HG02840 (cell line): ENCODE results near the gene COL5A2.

Experiments used
- ATAC-seq: cut with Tn5 transposase; IDR thresholded peaks from one replicate; pipeline ENCODE4 v1.9.1; 2021; ENCODE audit warnings: mild to moderate bottlenecking, moderate library complexity, moderate number of reproducible peaks; ENCODE audit not compliant: unreplicated experiment, low FRiP score

The COL5A2 gene

DNA sequence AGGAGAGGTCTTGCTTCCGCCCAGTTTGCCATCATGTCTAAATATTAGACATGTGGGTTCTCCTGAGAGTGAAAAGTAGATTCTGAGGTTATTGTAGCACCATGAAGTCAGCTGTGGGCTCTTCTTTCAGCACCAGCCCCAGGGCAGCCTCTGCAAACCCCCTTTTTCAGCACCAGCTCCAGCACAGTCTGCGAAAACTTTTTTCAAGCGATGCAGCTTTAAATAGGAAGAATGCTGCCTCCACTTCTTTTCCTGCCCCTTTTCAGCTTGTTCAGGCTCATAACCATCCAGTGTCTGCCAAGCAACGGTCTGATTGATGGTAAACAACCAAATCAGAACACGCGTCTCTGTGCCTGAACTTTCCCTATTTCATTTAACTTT, at the start of gene COL5A2:
Gene COL5A2, minus strand, starts transcription at position 192 of the 381 bp plus-strand sequence. Its CDS starts 157 bp downstream, at position 35.
- no peak for ATAC-seq

DNA sequence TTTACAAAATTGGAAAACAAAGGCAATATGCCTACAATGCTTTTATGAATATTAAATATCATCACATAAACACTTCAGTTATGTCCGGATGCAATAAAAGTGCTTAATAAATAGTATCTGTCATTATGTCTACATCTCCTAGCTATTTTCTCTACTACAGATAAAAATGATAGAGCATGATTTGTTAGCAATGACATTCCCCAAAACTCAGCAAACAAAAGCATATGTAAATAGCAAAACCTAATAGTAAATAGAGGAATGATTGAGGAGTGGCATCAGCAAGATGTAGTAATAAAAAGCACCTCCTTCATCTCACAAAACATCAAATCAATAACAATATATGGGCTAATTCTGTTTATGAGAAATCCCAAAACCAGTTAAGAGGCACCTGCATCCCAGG, 46.5 kb upstream of the COL5A2 start:
- ATAC-seq, result no peak

DNA sequence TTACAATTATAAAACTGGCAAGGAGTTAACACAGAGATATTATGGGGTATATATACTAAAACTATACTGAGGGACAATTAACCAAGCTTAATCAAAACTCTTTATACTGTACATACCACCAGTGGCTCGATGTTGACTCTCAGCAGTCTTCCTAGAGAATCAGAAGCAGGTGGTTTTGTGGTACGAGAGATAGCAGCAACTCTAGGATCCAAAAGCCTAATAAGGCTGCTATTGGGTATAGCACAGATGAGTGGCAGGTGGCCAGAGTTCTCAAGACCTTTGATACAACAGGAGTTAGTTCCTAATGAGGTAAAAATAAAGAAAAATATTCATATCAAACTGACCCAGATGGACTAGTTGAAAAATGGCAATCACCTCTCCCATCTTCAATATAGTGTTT, 45.5 kb upstream of the COL5A2 start:
- no peak for ATAC-seq

DNA sequence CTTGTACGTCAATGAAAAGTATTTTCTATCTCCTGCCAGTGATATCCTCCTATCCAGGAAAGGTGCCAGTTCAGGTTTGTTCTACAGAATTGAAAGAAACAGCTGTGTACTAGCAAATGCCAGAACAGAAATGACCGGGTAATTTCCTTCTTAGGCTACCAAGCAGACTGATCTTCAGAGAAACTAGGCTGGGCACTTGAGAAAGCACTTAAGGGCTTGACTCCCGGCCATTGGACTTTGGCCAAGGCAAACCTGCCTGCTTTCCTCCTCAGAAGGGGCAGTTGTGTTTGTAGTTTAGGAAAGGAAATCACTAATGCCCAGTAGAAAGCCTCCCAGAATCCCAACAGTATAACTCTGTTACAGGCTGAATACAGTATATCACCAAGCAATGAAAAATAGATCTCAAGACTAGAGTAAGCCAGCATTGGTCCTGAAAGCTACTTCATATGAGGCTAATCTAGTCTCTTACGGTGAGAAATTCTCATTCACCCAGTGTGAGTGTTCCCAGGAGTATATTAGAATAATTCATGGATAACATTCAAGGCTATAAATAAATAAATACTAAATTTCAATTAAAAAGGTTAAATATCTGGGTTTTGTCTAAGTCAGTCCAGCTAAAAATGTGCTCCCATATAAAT, 43.0 kb upstream of the COL5A2 start:
- ATAC-seq, result no peak

DNA sequence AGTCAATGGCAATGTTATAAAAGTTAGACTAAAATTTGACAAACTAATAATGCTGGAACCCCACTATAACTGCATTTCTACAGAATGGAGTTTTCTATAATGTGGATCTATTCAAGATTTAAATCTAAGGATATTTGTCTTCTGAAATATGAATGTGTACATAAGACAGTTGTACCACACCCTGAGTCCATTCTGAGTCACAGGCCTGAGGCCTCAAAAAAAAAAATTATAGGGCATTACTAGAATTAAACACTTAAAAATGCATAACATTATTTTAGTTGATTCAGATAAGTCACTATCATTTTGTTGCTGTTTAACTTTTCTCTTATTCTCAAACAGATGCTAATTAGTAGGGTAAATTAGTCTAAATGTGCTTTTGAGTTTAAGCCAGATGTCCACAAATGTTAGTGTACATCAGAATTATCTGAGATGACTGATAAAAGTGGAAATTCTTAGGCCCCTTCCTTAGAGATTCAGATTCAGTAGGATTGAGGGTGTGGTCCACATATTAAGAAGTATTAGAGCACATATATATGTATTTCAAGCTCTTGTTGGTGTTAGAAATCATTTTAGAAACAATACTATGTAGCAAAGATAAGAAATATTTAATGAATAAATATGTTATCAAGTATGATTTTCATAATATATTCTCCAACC, 42.4 kb upstream of the COL5A2 start:
- no peak for ATAC-seq

DNA sequence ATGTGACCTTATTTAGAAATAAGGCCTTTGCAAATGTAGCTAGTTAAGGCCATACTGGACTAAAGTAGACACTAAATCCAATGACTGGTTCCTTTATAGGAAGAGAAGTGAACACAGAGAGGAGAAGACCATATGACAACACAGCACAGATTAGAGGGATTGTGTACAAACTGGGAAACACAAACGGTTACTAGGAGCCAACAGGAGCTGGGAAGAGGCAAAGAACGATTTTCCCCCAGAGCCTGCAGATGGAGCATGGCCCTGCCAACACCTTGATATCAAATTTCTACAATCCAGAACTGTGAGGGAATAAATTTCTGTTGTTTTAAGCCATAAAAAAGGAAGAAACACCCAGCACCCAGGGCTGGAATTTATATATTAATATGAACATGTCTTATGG, 38.7 kb upstream of the COL5A2 start:
- ATAC-seq, result no peak

DNA sequence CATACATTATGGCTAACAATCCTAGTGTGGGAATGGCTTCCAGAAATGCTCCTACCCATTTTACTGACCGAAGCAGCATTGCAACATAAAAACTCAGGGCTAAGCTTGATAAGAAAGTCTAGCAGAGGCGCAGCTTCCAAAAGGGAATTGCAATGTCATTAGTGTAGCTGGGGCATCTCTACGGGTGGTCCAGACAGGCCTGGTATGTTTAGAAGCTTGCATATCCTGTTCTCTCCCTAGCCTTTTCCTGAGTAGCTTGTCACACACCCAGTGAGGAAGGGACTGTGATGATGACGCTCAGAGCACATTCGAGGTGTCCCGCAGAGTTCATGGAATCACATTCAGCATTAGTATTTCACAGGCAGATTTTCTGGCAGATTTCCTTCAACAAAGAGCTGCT, 38.0 kb upstream of the COL5A2 start:
- ATAC-seq, result no peak

DNA sequence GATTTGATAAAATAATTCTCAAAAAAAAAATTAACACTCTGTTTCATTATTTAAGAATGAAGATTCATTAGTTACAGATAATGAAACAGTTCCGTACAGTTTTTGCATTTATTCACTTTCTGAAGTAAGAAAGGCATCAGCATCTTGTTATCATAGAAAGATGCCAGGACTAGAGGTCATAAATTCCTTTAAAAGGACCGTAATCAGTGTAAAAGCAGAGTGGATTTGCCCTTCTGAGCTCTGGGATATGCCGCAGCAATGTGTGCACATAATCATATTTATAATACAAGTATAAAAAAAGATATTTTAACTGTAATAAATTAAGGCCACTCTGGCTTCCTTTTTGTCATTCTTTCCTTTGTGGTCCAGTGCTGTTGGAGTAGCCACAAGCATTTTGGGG, 37.5 kb upstream of the COL5A2 start:
- no peak for ATAC-seq

DNA sequence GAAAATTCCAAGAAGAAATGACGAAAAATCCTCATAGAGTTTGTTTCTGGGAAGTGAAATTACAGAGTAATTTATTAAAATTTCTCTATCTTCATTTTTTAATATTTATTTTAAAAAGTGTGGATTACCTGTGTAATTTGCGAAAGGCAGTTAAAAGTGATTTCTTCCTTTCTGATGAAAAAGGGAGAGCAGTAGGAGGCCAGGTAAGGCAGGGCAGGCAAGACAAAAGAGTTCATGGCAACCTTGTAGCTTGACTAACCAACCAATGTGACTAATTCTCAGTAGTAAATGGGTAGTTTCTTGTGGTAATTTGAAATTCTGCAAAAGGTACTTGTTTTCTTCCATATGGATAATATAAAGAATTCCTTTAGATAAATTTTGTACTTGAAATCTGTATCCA, 34.9 kb upstream of the COL5A2 start:
- no peak for ATAC-seq

DNA sequence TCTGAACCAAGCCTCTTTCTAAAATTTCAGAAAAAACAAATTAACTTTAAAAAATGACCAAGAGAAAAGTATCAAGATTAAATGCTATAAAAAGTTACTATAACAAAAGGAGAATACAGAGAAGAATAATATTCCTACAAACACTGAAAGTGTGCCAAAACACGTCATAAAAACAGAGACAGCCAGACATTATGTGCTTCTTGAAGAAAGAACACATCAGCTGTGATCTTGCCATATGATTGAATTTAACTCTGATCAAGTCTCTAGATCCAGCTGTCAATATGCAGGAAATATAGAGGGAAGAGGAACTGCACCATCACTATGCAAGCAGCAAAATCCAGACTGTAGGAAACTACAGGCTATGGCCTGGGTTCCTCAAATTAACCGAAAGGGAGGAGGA, 33.7 kb upstream of the COL5A2 start:
- ATAC-seq, result no peak

DNA sequence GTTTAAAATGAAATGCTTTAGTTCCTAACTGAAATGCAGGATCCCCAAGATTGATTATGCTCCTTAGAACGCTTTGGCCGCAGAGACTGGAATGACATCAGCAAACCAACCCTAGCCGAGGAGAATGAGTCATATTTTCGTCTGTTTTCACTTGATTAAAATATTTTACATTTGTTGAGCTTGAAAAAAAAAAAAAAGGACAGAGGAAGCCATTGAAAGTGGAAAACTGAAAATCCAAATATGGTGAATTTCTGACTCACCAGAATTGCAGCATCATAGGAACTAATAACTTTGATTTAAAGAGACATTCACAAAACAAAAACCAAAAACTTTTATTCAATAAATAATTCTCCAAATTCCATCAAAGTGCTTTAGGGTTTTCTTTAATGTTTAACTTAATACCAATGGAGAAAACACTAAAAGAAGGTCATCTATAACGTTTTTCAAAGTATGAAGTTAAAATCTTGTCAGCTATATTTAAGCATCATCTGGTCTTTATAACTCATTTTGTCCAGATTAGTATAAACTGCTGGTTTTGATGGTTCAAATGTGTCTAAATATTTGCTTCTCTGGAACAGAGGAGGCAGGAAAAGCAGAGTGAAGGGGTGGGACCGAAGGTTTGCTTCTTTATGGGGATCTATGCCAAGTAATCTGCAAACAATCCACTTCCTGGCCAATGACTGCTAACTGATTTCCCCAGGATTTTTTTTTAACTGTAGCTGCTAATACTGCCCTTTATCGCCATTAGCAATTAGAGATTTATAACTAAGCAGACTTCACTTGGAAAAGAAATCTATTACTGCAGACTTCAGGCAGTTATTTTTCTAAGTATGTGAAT, 30.9 kb upstream of the COL5A2 start:
- no peak for ATAC-seq

DNA sequence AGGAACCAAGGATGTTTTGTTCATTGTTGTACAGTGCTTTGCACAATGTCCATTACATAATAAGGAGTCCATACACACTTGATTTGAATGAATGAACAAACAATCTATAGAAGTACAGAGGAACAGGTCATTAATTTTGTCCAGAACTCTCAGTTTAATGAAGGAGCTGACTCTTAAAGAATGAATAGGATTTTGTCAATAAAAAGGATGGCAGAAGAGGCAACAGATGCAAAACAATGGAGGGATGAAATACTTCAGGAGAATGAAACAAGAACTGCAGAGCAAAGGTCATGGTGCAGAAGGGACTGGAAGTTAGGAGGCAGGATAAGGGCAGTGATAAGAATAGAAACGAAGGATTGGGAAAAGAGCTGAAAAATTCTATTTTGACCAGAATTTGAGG, 28.7 kb upstream of the COL5A2 start:
- no peak for ATAC-seq

DNA sequence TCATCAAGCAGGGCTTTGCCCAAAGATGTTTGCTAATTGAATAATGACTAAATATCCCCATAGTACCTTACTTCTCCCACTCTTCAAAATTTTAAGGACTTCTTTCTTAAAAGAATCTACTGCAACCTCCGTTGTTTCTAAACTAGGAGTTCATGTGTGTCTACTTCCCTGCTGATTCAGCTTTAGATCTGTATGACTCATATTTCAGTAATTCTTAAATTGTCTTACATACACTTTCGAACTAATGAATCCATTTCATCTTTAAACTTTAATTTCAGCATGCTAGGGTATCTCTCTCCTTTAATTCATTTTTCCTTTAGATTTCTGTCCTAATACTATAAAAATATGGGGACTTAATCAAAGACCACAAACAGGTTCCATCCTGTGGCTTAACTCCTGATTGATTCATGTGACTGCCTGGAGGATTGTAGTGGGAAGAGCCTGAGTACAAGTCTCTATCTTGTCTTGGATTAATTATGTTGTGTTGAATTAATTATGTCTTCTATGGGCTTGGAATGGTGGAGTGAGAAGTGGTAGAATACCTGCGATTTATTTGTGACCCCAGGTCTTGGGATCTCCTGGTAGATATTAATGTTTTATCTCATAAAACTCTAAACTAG, 24.9 kb upstream of the COL5A2 start:
- no peak for ATAC-seq

DNA sequence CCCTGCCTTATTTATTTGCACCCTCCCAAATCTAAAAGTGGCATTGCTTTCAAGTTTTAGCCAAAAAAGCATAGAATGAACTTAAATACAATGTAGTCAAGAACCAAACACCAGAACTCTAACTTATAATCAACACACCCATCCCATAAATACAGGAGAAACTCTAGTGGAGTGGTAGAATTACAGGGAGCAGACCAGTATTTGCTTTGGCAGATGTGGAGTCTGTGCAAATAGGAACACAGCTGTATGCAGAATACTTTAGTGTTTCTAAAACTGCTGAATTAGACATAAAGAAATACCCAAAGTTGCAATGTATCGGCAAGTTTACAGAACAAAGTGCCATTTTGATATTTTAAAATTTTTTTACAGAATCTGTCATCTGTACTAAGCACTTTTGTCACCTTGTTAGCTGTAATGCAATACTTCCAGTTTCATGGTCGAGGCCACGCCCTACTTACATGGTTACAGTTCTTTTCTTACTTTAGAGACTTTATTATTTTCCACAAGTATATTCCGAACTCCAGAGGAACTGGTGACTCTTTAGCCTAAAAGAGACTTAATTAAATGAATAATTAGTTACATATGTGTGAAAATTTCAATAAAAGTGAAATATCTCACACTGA, 23.7 kb upstream of the COL5A2 start:
- ATAC-seq, result no peak

DNA sequence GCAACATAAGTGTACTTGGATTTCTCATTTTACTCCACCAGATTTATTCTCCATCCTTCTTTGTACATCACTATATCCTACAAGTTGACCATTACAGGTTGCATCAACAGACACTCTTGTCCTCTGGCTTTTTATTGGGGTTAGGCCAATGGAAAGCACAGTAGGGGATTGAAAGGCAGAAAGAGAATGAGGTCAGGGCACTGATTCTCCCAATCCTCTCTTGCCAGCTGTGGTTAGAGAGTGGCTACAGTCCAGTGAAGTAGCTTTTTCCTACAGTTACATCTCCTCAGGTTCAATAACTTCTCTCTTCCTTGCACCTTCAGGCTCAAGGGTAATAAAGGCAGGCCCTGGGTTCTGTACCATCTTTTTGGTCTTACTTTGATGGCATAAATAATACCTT, 20.2 kb upstream of the COL5A2 start:
- no peak for ATAC-seq

DNA sequence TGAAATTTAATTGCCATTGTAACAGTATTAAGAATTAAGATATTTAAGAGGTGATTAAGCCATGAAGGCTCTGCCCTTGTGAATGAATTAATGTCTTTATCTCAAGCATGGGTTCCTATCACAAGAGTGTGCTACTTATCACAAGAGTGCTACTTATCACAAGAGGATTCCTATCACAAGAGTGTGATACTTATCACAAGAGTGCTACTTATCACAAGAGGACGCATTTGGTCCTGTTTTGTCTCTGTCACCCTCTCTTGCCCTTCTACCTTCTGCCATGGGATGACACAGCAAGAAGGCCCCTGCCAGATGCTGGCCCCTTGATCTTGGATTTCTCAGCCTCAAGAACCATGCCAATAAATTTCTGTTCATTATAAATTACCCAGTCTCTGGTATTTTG, 13.2 kb upstream of the COL5A2 start:
- no peak for ATAC-seq

DNA sequence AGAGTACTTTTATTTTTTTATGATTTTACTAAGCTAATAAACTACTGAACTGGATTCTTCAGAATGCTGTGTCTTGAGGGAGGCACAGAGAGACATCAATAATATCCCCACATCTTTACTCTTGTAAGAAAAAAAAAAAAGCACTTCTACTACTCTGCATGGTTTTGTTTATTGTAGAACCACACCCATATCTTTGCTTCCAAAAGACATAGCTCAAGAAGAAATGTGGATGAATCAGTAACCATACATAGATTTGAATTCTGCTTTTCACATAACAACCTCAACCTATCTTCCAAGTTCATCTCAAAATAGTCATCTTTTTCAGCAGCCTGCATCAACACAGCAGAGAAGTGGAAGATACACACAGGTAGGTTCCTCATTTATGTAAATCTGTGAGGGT, 12.2 kb upstream of the COL5A2 start:
- no peak for ATAC-seq

DNA sequence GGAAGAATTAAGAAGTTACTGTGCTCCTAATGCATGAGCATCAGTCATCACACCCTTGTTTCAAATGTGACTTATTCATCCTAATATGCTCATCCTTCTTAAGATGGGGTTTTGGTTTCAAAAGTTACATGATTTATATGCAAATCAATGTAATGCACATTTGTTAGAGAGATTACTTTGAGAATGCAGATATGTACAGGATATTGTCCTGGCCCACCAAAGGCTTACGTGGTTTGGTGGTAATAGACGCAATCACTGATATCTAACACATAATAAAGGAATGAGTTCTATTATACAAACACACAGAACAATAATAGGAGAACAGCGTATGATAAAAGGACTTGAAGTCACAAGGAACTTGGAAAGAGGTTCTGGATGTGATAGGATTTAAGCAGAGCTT, 11.1 kb upstream of the COL5A2 start:
- no peak for ATAC-seq

DNA sequence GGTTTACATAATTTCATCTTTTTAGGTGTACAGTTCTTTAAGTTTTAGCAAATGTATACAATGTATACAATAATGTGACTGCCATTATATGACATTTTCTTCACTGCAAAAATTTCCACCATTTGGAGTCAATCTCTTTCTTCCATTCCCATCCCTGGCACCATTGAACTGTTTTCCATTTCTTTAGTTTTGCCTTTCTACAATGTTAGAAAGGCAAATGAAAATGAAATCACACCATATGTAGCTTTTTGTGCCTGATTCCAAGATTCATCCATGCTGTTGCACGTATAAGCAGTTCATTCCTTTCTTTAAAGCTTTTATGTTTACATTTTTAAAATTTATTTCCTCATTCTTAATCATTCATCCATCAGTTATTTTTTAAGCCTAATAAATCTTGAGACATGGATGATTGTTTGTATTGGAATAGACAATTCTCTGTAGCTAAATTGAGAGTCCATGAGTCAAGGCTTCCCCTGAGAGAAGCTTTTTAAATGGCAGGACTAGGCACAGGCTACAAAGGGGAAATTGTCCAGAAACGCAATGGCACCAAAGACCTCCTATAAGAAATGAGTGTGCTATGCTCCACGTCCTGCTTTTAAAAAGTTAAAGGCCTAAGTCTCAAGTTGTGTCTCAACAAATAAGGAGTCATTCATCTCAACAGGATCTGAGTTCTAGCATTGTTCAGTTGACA, 8.7 kb upstream of the COL5A2 start:
- ATAC-seq, result no peak

DNA sequence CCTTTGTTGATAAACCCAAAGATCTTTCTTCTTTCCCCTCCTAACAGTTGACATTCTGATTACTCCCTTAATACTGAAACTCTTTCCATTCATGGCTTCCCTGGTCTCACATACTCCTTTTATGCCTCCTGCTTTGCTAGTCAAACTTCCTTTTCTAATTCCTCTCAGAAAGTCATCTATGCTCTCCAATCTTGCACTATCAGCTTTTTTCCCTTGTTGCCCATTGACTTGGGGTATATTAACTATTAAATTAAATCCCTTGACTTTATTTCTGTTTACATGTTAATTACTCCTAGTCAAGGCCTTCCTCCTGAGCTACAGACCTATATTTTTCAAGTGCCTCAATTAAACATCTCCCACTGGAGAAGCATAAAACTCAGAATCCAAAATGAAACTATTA, 3.6 kb upstream of the COL5A2 start:
- no peak for ATAC-seq
